Fibroblast of lung (primary cell): ENCODE data around the gene ATP2B2. TPM values are rescaled to one million over a fixed set of nuclear protein-coding genes. Genes with fewer than 3 reads are reported as not detected.

ENCODE experiments used
- DNase-seq, 2 donors: peaks; one replicate each; pipeline versions ENCODE4 v3.0.0 to v3.0.0-alpha.2; 2010; ENCODE audit warnings: low read depth in 2 of 2
- H2AFZ ChIP-seq: 2 replicates; pipeline ENCODE4 v1.5.1; 2012; ENCODE audit warnings: low read length, control low read depth, inconsistent platforms
- H3K27ac ChIP-seq: 2 replicates; pipeline ENCODE4 v1.5.1; 2011; ENCODE audit warnings: low read length, control low read depth; ENCODE audit not compliant: insufficient read depth
- H3K27me3 ChIP-seq: 2 replicates; pipeline ENCODE4 v1.5.1; 2011; ENCODE audit warnings: mild to moderate bottlenecking, low read length; ENCODE audit not compliant: control insufficient read depth, insufficient read depth
- H3K36me3 ChIP-seq: 2 replicates; pipeline ENCODE4 v1.5.1; 2011; ENCODE audit warnings: low read length; ENCODE audit not compliant: control insufficient read depth, insufficient read depth
- H3K4me1 ChIP-seq: 2 replicates; pipeline ENCODE4 v1.5.1; 2011; ENCODE audit warnings: low read length; ENCODE audit not compliant: control insufficient read depth, insufficient read depth; ENCODE audit errors: extremely low read depth
- H3K4me2 ChIP-seq: 2 replicates; pipeline ENCODE4 v1.5.1; 2011; ENCODE audit warnings: low read length, control low read depth; ENCODE audit not compliant: insufficient read depth; ENCODE audit errors: extremely low read depth
- H3K4me3 ChIP-seq, 4 experiments: fragments of 200-600 bp in 1 of 4; sonication (generic) in 1 of 4; replicated peaks in 1 of 4; 2 replicates each; pipeline ENCODE4 v1.5.1; 2011 to 2016; ENCODE audit warnings: low read length in 4 of 4, low read depth in 3 of 4, mild to moderate bottlenecking in 3 of 4, control low read depth in 2 of 4, inconsistent platforms in 1 of 4, mixed read lengths in 1 of 4; ENCODE audit not compliant: insufficient read depth in 1 of 4; ENCODE audit errors: control extremely low read depth in 1 of 4
- H3K79me2 ChIP-seq: 2 replicates; pipeline ENCODE4 v1.5.1; 2012; ENCODE audit warnings: mild to moderate bottlenecking, low read length, inconsistent platforms; ENCODE audit not compliant: control insufficient read depth, insufficient read depth
- H3K9ac ChIP-seq: 2 replicates; pipeline ENCODE4 v1.5.1; 2011; ENCODE audit warnings: mild to moderate bottlenecking, low read length, control low read depth; ENCODE audit not compliant: insufficient read depth
- H3K9me3 ChIP-seq: 2 replicates; pipeline ENCODE4 v1.5.1; 2012; ENCODE audit warnings: low read depth, low read length; ENCODE audit not compliant: control insufficient read depth, insufficient read depth
- H4K20me1 ChIP-seq: 2 replicates; pipeline ENCODE4 v1.5.1; 2011; ENCODE audit warnings: low read length; ENCODE audit not compliant: control insufficient read depth, insufficient read depth; ENCODE audit errors: extremely low read depth
- EZH2 ChIP-seq: IDR thresholded peaks from 2 replicates; pipeline ENCODE4 v1.5.1; 2012; ENCODE audit warnings: low read length, control low read depth, mild to moderate bottlenecking; ENCODE audit errors: missing control alignments
- polyA plus RNA-seq, 2 donors: library from polyadenylated mRNA; depleted of rRNA in 1 of 2; stranded (reverse) in 1 of 2; unstranded in 1 of 2; fragments of >200 nt; gene quantifications; 2 replicates each; pipeline ENCODE4 v1.2.1, GENCODE V29; 2011 to 2012; ENCODE audit warnings: missing spikeins in 1 of 2
- total RNA-seq: library from RNA; depleted of rRNA; stranded (reverse); fragments of >200 nt; gene quantifications from 2 replicates; pipeline ENCODE4 v1.2.1, GENCODE V29; 2014
- TF ChIP-seq, protein P1 (sequence below), 2 donors: IDR thresholded peaks in 1 of 2; conservative IDR thresholded peaks in 1 of 2; 1 replicate in 1 of 2; 2 replicates in 1 of 2; pipeline ENCODE4 v1.5.1; 2011 to 2012; ENCODE audit warnings: low read length in 2 of 2, control low read depth in 1 of 2, inconsistent platforms in 1 of 2, low read depth in 1 of 2, mild to moderate bottlenecking in 1 of 2

ATP2B2 gene
- total and polyA plus RNA-seq, 2 donors (not counting 1 experiment from before 2014, with no cell fraction given): not detected

DNA sequence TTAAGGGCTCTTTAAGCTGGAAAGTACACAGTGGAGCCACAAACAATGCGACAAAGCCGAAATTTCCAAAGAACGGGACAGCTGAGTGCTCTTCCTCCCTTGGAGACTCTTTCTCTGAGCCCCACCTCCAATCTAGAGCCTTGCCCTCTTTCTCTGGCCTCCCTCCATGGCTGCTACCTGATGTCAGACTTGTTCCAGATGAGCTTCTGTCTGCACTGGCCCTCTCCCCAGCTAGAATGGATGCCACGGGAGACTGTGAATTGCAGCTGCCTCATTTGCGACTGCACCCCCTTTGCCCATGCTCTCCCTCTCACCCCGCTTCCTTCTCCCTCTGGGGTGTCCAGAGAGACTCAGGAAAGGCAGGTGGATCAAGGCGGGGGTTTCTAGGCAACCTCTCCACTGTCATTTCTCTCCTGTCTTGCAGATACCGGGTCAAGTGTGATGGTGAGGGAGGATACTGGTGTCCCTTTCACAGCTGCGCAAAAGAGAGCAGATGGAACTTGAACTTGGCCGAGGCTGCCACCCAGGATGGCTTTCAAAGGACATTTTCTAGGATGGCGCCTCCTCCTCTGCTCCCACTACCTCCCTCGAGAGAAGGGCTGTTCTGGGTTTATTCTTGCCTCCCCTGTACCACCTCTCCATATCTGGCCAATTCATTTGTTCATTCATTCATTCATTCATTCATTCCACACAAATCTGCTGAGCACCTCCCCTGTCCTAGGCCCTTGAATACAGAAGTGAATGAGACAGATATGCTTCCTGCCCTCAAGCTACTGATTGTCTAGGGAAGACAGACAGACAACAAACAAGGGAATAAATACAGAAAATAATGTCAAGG lies 12.8 kb downstream of the ATP2B2 start:
- Histone ChIP-seq H3K27ac (no peak overlapping the region), H3K4me3 (no peak overlapping the region), H4K20me1 (no peaks in the 10 kb centered on the region), H3K9me3 (no peaks in the 10 kb centered on the region), H3K79me2 (no peaks in the 10 kb centered on the region), H3K4me1 (no peaks in the 10 kb centered on the region), H3K27me3 (no peaks in the 10 kb centered on the region), H3K4me2 (no peak overlapping the region), H3K9ac (no peak overlapping the region), H3K36me3 (no peaks in the 10 kb centered on the region), H2AFZ (no peak overlapping the region)
- no peak for TF ChIP-seq EZH2
- TF ChIP-seq, protein P1, sequence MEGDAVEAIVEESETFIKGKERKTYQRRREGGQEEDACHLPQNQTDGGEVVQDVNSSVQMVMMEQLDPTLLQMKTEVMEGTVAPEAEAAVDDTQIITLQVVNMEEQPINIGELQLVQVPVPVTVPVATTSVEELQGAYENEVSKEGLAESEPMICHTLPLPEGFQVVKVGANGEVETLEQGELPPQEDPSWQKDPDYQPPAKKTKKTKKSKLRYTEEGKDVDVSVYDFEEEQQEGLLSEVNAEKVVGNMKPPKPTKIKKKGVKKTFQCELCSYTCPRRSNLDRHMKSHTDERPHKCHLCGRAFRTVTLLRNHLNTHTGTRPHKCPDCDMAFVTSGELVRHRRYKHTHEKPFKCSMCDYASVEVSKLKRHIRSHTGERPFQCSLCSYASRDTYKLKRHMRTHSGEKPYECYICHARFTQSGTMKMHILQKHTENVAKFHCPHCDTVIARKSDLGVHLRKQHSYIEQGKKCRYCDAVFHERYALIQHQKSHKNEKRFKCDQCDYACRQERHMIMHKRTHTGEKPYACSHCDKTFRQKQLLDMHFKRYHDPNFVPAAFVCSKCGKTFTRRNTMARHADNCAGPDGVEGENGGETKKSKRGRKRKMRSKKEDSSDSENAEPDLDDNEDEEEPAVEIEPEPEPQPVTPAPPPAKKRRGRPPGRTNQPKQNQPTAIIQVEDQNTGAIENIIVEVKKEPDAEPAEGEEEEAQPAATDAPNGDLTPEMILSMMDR (conservative IDR thresholded peaks at IDR 0.05 in 1 of 2, IDR thresholded peaks at IDR 0.05 in 1 of 2; ENCODE audit: low read depth in 1 of 2, low read length in 2 of 2): no peak
- DNase-seq: no peak

DNA sequence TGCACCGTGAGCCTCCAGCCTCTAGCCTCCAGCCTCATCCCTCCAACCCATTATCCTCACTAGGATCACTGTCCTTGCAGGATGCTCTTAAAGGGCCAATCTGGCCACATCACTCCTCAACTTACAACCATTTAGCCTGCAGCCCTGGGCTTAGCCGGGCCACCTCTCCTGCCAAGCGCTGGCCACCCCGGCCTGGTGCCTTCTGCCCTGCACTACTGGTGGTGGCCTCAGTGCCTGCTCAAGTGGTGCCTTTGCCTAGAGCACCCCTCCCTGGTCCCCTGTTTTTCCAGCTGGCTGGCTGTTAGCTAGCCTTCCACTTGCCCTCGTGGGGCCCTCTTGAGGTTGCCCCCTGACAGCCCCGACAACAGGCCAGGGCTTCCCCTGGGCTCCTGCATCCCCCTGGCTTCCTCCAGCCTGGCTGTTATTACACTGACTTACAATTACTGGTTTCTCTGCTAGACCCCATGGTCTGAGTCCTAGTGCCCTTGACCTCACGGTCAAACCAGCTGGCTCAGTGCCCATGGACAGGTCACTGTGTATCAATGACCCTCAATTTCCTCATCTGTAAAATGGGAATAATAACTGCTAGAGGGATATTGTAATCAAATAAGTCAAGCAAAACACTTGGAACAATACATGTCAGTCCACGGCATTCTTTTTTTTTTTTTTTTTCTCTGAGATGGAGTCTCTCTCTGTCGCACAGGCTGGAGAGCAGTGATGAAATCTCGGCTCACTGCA lies 15.5 kb downstream of the ATP2B2 start:
- no peak for DNase-seq
- H3K27me3 ChIP-seq: no peaks in the 10 kb centered on the region
- no peaks in the 10 kb centered on the region for H4K20me1 ChIP-seq
- no peaks in the 10 kb centered on the region for H3K36me3 ChIP-seq
- no peaks in the 10 kb centered on the region for H3K79me2 ChIP-seq
- no peak overlapping the region for H3K4me3 ChIP-seq
- H3K9ac ChIP-seq: no peak overlapping the region
- H3K9me3 ChIP-seq: no peaks in the 10 kb centered on the region
- TF ChIP-seq, protein P1 (conservative IDR thresholded peaks at IDR 0.05 in 1 of 2, IDR thresholded peaks at IDR 0.05 in 1 of 2; ENCODE audit: low read depth in 1 of 2, low read length in 2 of 2): no peak
- TF ChIP-seq EZH2: no peak
- no peak overlapping the region for H2AFZ ChIP-seq
- no peak overlapping the region for H3K4me2 ChIP-seq
- H3K27ac ChIP-seq: no peak overlapping the region
- no peaks in the 10 kb centered on the region for H3K4me1 ChIP-seq

DNA sequence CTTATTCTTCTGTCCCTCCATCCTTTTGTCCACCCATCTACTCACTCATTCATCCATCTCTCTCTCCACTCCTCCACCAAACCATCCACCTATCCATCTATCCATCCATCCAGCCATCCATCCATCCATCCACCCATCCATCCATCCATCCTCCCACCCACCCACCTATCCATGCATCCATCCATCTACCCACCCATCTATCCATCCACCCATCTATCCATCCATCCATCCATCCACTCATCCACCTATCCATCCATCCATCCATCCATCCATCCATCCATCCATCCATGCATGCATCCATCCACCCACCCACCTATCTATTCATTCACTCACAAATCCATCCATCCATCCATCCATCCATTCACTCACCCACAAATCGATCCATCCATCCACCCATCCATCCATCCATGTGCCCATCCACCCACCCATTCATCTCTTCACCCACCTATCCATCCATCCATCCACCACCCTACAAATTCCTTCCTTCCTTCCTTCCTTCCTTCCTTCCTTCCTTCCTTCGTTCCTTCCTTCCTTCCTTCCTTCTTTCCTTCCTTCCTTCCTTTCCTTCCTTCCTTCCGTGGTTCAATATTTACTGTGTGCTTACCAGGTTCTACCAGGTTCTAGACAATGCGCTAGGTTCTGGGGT lies 17.3 kb downstream of the ATP2B2 start:
- no peaks in the 10 kb centered on the region for H3K9me3 ChIP-seq
- H4K20me1 ChIP-seq: no peaks in the 10 kb centered on the region
- H3K27me3 ChIP-seq: no peaks in the 10 kb centered on the region
- TF ChIP-seq EZH2: no peak
- TF ChIP-seq, protein P1 (conservative IDR thresholded peaks at IDR 0.05 in 1 of 2, IDR thresholded peaks at IDR 0.05 in 1 of 2; ENCODE audit: low read depth in 1 of 2, low read length in 2 of 2): no peak
- H3K9ac ChIP-seq: no peak overlapping the region
- H3K4me2 ChIP-seq: no peak overlapping the region
- no peak for DNase-seq
- no peak overlapping the region for H3K4me3 ChIP-seq
- H3K27ac ChIP-seq: no peak overlapping the region
- H3K36me3 ChIP-seq: no peaks in the 10 kb centered on the region
- no peaks in the 10 kb centered on the region for H3K4me1 ChIP-seq
- no peak overlapping the region for H2AFZ ChIP-seq
- no peaks in the 10 kb centered on the region for H3K79me2 ChIP-seq
